NCI-H2029 treated with DMSO at 0.1 percent for 48 hours (cell line): ENCODE results near the gene ZNF445.
"Not testable (repeated sequence)": the region's sequence is repeated elsewhere in the genome, so short reads cannot be mapped to it uniquely, and the experiment has no call there.

Experiments
- DNase-seq: peaks from one replicate; lab custom pipeline; 2025; lab: John Stamatoyannopoulos, UW

ZNF445 gene

DNA sequence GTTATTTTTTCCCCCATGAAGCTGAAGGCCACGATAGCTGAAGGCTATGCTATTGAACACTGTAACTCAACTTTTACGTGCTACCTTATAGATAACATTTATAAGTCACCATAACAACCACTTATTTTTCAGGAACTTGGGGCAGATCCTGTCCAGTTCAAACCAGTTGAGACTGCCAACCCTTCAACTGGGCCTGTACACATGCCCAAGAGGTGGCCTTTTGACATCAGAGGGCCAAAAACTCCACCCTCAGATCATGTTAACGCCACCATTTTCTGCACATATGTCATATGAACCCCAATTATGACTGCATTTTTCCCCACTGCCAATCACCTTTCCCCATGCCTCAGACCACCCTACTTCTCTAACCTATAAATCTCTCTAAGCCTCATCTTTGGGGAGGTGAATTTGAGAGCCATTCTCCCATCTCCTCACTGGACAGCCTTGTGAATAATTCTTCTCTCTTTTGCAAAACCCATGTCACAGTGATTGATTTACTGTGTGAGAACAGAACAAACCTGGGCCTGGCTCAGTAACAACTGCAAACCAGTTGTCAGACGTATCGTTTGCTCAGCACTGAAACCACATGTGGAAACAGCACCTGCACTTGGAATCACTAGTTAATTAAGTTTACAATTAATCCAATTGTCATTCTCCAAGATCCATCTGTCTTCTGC lies 42.5 kb downstream of the ZNF445 start:
- DNase-seq, result no peak

DNA sequence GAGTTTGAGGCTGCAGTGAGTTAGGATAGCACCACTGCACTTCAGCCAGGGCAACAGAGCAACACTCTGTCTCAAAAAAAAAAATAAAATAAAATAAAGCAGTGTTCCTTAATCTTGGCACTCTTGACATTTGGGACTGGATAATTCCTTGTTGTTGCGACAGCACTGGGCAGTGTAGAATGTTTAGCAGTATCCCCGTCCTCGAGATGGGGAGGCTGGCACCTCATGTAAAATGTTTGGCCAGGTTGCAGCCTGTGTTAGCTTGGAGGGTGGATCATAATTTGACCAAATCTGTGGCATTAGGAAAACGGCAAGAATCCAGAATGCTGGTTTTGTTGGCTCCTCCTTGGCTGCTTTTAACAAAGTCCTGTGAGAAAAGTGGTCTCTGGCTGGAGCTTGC lies 47.0 kb downstream of the ZNF445 start:
- DNase-seq, result no peak

DNA sequence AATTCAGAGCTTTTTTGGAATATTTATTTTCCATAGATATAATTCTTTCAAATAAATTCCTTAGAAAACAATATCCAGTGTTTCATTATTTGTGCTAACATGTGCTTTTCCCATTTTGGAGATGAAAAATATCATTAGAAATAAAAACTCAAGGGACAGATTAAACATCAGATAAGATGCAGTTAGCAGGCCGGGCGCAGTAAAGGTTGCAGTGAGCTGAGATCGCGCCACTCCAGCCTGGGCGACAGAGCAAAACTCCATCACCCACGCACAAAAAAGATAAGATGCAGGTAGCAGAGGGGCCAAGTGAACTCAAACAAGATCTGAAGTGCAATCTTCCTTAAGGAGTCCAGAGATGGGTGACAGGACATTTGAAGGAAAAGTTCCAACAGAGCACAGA lies 48.0 kb downstream of the ZNF445 start:
- no peak for DNase-seq

DNA sequence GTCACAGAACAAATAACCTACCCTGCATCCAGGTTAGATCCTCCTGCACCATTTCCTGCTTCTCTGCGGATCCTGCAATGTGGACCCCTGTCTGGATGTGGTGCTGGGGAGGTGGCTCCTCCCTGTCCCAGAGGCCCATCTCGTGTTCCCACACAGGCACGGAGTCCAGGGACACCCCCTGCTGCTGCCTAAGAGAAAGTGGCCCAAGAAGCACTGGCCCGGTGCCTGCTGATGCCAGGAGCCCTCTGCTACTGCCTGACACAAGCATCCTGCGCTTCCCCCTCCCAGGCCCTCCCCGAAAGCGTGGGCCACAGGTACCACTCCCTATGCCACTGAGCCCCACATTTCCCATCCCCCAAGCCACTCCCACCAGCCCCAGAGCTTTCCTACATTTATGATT lies 48.6 kb downstream of the ZNF445 start:
- no peak for DNase-seq

DNA sequence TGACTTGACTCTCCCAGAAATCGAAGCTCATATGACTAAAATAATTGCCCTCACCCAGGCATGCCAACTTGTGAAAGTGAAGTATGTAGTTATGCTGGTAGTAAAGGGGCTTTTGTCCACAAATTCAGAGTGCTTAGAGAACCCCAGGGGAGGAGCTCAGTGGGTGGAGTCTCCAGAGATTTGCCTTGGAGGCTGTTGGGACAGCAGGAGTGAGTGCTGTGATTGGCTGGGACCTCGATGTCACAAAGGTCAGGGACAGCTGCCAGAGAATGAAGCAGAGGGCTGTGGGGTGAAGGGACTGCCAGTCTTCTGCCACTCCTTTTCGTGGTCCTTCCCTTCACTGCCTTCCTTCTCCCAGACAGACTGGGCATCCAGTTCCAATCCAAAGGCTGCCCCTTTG lies 49.8 kb downstream of the ZNF445 start:
- no peak for DNase-seq

DNA sequence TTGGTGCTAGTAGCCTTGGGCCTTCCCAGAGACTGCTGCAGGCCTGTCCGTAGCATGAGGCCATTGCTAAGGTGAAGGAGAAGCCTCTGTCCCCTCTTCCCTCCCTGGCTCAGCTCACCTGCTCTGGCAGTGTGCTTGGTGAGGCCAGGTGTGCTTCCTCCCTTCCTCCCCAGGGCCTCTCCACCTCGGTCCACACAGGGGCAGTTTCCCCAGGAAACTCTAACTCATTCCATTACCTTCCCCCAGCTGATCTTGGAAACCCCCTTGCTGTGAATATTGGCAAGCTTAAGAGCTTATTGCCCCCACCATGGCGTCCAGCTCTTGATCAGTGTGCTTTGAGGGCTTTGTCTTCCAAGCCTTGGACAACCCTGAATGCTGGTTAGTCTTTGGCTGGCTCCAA lies 52.7 kb downstream of the ZNF445 start:
- no peak for DNase-seq

DNA sequence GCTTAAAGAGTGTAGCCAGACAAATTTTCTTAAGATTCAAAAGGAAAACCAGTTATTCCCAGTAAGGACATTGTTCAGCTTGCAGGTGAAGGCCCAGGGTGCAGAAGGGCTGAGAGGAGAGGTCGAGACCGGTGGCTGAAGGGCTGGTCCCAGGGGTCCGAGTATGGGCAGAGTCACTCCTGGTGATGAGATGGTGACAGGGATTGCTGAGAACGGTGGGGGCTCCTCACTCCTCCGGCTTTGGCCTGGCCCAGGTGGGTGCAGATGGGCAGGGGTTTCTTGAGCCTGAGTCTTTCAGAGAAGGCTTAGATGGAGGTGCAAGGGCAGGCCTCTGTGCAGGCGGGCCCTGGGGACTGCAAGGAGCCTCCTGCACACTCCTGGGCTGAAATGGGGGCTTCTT lies 56.2 kb downstream of the ZNF445 start:
- DNase-seq, result no peak

DNA sequence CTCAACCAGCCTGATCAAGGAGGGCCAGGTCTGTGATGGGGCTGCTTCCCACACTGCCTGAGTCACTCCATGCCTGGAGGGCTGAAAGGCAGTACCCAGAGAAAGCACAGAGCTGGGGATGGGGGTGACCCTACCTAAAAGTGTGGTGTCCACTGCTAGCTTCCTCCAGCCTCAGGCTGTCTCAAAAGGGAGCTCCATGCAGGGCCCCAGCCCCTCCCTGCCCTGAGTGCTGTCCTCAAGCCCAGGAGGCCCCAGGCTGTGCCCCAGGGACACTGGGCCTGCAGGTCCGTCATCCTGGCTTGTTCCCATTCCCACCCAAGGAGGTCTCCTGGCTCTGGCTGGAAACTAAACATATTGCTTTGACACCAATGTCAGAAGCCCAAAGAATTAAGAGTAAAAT lies 56.8 kb downstream of the ZNF445 start:
- DNase-seq, result no peak

DNA sequence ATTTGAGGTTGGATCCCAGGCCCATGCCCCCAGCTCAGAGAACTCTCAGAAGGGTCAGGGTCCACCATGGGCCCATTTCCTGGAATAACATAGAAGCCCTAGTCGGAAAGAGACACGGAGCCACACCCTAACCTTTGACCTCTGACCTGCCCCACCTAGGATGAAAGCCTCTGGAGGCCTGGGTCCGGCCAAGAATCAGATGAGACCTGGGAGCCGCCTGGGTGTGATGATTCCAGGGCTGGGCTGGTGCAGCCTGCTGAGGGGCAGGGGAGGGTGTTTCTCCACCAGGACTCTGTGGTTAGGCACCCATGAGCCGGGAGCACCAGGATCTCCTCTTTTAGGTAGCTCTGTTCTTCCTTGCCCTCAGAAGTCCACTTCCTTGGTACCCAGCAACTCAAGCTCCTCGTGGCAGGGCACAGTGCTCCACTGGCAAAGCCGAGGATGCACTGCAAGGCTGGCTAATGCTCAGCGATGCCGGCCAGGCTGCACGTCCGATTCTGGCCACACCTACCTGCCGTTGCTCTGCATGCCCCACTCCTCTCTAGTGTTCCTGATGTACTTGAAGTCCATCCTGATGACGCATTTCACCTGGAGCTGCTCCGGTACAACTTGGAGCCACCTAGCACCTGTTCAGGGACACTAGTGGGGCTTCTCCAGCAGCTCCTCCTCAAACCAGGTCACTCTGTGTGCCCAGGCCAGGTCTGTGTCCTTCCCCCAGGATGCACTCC lies 57.4 kb downstream of the ZNF445 start:
- no peak for DNase-seq

DNA sequence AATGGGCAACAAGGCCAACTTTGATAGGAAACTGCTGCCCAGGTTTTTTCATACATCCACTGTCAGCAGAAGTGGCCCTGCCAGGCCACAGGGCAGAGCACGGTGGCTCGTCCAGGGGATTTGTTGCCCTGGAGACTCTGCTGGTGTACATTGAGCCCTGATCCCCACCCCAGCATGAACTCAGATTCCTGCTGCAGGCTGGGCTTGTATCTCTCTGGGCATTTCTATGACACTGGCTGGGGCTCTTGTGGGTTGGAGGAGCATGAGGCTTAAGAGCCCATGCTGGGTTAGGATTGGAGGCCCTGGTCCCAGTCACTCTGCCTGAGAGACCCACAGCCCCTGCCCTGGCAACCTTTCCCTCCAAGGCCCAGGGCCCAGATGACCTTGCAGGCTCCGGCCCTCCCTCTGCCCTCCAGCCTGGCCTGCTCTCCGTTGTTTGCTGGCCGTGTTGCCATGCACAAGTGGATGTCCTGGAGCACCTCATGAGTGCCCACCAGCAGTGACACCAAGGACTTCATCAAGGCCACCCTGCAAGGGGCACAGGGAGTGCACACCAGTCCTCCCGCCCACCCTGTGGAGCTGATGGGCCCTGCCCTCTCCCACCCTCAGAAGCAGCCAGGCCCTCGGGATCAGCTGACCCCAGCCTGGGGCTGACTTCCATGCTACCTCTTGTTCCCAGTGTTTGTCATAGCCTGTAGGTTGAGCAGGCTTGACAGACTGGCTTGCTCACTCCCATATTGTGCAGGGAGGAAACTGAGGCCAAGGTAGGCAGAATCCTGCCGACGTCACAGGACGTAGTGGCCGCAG lies 58.2 kb downstream of the ZNF445 start:
- no peak for DNase-seq

DNA sequence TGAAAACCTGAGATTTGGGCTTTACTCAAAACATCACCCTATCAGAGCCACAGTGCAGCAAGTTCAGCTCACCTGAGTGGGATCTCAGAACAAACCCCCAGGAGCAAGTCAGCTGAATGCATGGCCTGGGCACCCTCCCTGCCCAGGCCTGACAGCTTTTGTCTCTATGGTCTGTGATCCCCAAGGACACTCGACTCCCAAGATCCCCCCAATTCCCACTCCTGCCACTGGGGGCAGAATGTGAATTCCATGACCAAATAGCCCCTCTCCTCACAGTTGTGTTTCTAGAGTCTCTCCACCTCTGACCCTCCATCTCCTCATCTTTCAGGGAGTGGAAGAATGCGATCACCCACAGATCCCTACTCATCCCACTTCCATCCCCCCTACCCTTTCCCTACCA lies 58.9 kb downstream of the ZNF445 start:
- no peak for DNase-seq

DNA sequence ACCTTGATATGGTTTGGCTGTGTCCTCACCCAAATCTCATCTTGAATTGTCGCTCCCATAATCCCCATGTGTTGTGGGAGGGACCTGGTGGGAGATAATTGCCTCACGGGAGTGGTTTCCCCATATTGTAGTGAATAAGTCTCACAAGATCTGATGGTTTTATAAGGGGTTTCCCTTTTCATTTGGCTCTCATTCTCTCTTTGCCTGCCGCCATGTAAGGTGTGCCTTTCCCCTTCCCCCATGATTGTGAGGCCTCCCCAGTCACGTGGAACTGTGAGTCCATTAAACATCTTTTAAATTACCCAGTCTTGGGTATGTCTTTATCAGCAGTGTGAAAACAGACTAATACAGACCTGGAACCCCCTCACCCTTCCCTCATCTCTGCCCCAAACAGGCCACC lies 59.4 kb downstream of the ZNF445 start:
- DNase-seq, result not testable (repeated sequence)

DNA sequence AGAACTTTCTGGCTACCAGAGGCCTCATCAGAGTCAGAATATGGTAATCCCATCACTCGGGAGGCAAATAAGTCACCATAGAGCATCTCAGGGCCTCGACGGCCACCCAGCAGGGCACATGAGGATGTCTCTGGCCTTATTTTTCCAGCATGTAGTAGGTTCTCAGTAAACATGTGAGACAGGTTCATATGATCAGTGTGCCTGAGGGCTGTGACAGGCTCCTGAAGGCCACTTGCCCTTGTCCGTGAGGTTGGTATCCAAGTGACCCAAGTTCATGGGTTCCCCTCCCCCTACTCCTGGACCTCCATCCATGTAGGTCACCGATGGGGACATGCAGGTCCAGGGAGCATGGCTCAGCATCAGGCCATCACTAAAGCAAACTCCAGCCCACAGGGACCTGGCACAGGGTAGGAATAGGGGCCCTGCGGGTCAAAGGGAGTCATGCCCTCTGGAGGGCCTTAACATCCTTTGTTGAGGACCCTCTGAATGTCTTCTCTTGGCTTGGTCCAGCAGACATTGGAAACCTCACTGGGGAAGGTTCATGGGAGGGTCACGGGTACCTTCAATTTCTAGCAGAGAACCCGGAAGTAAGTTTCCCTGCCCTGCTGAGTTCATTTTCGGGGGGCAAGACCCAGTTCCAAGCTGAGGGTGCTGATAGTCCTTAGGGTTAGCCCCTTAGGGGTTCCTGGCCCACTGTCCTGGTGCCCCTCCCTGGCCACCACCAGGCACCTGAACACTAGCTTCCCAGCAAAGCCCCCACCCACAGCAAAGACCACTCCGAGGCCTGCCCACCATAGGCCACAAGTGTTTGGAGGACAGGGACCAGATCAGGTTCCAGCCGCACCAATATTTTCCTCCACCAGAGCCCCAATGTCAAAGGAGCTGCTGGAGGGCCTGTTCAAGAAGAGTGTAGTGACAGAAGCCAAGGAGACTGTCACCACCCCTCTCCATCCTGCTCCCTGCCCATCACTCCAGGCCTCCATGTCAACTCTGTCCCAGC lies 61.1 kb downstream of the ZNF445 start:
- DNase-seq, result no peak

DNA sequence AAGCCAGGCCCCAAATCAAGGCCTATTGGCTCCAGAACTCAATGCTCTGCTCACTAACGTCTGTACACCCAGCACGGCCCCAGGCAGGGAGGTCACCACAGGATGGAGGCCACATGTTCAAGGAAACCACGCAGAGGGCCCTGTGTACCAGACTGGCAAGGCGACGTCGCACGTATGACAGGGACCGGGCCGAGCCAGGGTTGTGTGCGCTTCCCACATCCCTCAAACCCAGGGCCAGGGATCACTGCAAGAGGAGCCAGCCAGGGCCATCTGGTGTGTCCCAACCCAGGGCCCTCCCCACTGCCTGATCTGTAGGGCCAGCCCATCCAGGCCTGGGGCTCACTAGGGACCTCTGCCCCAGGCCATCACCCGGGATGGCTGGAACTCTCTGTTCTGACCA lies 62.0 kb downstream of the ZNF445 start:
- DNase-seq, result no peak

DNA sequence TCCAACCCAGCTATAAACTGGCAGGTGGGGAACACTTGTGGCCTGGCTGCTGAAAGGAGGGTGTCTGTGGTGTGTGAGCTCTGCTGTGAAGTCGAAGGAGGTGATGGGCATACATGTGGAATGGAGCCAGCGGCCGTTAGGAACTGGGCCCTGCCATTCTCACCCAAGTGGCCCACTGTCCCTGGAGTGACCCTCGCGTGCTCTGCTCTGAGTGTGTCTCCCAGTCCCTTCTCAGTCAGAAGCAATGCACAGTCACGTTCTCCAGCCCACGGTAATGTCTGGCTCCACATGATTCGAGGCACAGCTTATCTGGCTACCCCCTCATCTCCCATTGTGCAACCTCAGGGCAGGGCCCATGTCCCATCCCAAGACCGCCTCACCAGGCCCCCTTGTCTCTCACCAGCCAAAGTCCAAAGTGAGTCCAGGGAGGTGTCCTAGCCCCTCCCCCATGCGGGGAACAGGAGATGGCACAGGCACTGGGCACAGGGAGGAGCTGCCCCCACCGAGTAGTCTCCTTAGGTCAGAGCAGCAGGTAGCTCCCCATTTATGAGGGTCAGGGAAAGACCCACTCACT lies 62.9 kb downstream of the ZNF445 start:
- DNase-seq, result no peak

DNA sequence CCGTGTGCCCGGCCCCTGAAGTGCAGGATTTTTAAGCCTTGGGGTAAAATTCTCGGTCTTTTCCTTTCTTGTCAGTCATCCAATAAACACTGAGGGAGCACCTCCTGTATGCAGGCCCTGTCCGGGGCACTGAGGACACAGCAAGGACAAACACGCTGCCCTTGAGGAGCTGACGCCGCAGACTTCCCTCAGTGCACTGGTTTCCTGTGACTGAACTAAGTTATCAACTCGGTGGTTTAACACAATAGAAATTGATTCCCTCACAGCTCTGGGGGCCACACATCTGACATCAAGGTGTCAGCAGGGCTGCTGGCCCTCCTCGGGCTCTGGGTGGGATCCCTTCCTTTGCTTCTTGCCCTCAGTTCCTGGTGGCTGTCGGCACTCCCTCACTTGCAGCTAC lies 65.1 kb downstream of the ZNF445 start:
- no peak for DNase-seq

DNA sequence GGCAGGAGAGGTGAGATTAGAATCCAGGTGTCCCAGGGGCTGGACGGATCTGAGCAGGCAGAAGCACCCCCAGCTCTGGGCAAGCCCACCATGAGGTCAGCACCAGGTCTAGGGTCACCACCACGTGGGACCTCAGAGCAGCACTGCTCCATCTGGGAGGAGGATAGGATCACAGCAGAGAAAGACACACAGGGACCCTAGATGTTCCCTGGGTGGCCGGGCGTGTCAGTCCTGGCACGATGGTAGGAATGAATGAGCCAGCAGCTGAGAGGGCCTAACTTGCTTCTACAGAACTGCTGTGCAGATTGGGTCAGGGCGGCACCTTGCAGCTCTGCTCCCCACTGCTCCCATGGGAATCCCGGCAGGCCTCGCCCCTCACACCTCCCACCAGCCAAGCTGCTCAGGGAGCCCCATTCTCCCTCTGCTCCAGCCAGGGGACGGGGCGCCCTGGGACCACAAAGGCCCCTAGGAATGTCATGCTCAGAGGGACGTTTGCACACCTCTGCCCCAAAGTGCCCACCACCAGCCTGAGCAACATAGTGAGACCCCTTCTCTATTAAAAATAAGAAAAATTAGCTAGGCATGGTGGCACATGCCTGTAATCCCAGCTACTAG lies 66.3 kb downstream of the ZNF445 start:
- no peak for DNase-seq

DNA sequence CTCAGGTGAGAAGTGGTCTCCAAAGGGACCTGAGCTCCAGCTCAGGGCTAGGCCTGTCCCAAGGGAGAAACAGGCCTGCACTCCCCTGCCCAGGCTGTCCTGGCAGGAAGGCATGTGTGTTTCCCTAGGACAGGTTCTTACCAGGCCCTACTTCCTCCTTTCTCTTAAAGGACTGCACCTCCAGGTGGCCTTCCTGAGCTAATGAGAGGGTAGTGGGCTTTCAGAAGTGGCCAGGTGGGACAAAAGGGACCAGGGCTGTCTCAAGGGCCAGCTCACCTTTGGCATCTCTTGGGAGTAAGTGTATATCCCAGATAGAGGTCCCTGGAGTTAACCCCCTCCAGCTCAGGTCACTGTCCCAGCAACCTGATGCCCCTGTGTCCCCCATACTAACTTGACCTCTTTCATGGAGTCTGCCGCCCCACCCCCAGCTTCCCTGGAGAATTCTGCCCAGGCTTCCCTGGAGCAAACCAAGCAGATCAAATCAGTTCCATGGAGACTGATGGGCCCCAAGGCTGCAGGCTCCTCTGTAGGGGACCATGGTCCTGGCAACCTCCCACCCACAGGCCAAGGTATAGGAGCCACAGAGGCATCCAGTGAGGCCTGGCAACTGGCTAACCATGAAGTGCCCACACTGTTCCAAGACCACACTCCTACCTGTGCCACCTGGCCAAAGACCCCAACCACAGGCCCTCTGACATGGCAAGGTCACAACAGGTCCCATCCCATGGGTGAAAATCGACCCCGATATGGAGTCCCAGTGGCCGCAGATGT lies 67.6 kb downstream of the ZNF445 start:
- DNase-seq, result no peak

DNA sequence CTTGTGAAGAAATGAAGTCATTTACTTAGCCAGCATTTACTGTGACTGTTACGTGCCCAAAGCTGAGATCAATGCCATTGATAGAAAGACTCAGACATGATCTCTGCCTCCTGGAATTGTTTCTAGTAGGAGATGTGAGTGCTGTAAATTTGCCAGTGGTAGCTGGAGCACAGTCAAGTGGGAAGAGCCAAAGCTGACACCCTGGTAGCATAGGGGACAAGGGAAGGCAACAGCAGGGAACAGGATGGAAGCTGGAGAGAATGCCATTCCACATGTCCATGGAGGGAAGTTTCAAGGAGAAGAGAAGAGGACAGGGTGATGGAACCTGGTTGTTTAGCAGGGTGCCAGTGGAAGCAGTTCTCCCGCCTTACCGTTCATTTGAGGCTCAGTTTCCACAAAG lies 74.9 kb downstream of the ZNF445 start:
- no peak for DNase-seq

DNA sequence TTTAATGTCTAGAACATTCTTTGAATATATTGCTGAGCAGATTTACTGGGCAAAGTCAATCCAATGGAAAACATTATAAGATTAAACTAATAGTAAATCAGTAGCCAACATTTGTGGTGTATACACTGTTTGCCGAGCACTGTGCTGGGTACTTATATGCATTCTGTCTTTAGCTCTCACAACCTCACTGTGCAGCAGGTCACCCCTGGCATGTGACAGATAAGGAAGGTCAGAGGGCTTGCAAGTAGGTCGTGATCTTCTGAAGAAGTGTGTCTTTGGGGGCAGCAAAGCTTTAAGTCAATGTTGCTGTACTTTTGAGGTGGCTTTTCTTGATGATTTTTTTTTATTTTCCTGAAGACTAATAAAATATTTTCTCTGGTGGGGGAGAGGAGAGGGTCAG lies 76.7 kb downstream of the ZNF445 start:
- no peak for DNase-seq
